Measurements from ENCODE around the gene AQP9. TPM values are rescaled to one million over a fixed set of nuclear protein-coding genes. Genes with fewer than 3 reads are reported as not detected.

AQP9 gene
- total RNA-seq, 1 donor from 2014 or later: not detected

DNA sequence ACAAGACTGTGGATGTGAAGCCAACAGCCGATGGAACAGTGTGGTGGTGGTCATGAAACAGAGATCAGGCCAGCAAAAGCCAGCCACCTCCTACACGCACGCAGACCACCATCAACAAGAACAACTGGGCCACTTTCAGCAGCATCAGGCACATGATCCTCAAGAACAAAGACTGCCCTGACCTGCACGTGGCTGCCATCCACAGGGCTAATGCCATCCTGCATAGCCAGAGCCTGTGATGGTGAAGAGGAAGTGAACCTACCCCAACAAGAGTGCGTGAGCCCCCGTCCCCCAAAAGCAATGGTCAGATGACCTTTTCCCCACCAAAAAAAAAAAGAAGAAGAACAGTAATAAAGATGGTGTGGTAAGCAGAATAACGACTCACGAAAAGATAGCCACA, 62.6 kb downstream of the AQP9 start:
- TF ChIP-seq, protein P1, sequence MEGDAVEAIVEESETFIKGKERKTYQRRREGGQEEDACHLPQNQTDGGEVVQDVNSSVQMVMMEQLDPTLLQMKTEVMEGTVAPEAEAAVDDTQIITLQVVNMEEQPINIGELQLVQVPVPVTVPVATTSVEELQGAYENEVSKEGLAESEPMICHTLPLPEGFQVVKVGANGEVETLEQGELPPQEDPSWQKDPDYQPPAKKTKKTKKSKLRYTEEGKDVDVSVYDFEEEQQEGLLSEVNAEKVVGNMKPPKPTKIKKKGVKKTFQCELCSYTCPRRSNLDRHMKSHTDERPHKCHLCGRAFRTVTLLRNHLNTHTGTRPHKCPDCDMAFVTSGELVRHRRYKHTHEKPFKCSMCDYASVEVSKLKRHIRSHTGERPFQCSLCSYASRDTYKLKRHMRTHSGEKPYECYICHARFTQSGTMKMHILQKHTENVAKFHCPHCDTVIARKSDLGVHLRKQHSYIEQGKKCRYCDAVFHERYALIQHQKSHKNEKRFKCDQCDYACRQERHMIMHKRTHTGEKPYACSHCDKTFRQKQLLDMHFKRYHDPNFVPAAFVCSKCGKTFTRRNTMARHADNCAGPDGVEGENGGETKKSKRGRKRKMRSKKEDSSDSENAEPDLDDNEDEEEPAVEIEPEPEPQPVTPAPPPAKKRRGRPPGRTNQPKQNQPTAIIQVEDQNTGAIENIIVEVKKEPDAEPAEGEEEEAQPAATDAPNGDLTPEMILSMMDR (IDR thresholded peaks at IDR 0.05; ENCODE audit: insufficient read depth, low read depth, low read length): no peak
- no peak for TF ChIP-seq EZH2 (IDR thresholded peaks at IDR 0.05; ENCODE audit: insufficient read depth, low read length)
- H3K4me2 ChIP-seq (ENCODE audit: low read length): no peak overlapping the region
- no peaks in the 10 kb centered on the region for H3K4me1 Mint-ChIP-seq (ENCODE audit: low read depth, unreplicated experiment)
- H3K4me1 ChIP-seq (ENCODE audit: insufficient read depth, low read length): no peaks in the 10 kb centered on the region
- H3K27me3 Mint-ChIP-seq (ENCODE audit: low read depth, unreplicated experiment): no peaks in the 10 kb centered on the region
- FAIRE-seq: no peak
- H3K36me3 ChIP-seq (ENCODE audit: insufficient read depth, low read length): no peaks in the 10 kb centered on the region
- no peak overlapping the region for H3K4me3 ChIP-seq (ENCODE audit: insufficient read depth, low read depth, low read length)
- no peak overlapping the region for H3K27ac Mint-ChIP-seq (ENCODE audit: unreplicated experiment)
- peaks cover 2% of the 10 kb centered on the region for H3K36me3 Mint-ChIP-seq (ENCODE audit: low read depth, unreplicated experiment)
- no peaks in the 10 kb centered on the region for H3K9me3 ChIP-seq (ENCODE audit: insufficient read depth, low read depth, low read length)
- H3K9ac ChIP-seq (ENCODE audit: low read length): no peak overlapping the region
- H3K79me2 ChIP-seq (ENCODE audit: insufficient read depth, low read length): no peaks in the 10 kb centered on the region
- no peak for DNase-seq (ENCODE audit: low read depth)
- no peak overlapping the region for H3K27ac ChIP-seq (ENCODE audit: low read depth, low read length)
- H4K20me1 ChIP-seq (ENCODE audit: insufficient read depth, low read length): no peaks in the 10 kb centered on the region
- H3K4me3 Mint-ChIP-seq (ENCODE audit: unreplicated experiment): no peak overlapping the region
- no peak overlapping the region for H2AFZ ChIP-seq (ENCODE audit: low read depth, low read length)
- H3K9me3 Mint-ChIP-seq (ENCODE audit: unreplicated experiment): peaks cover 4% of the 10 kb centered on the region
- H3K27me3 ChIP-seq (ENCODE audit: insufficient read depth, low read length): no peaks in the 10 kb centered on the region

GRCh38 chr15:58201516-58201915, 63.3 kb downstream of the AQP9 start:
- no peak for TF ChIP-seq EZH2 (IDR thresholded peaks at IDR 0.05; ENCODE audit: insufficient read depth, low read length)
- TF ChIP-seq, protein P1 (IDR thresholded peaks at IDR 0.05; ENCODE audit: insufficient read depth, low read depth, low read length): no peak
- no peaks in the 10 kb centered on the region for H3K27me3 ChIP-seq (ENCODE audit: insufficient read depth, low read length)
- H3K9me3 ChIP-seq (ENCODE audit: insufficient read depth, low read depth, low read length): no peaks in the 10 kb centered on the region
- no peak overlapping the region for H3K4me3 ChIP-seq (ENCODE audit: insufficient read depth, low read depth, low read length)
- FAIRE-seq: peak; percentile 47
- no peak overlapping the region for H3K9ac ChIP-seq (ENCODE audit: low read length)
- H2AFZ ChIP-seq (ENCODE audit: low read depth, low read length): no peak overlapping the region
- Mint-ChIP-seq H3K27ac (ENCODE audit: unreplicated experiment) (no peak overlapping the region), H3K9me3 (ENCODE audit: unreplicated experiment) (no peaks in the 10 kb centered on the region), H3K27me3 (ENCODE audit: low read depth, unreplicated experiment) (no peaks in the 10 kb centered on the region), H3K4me1 (ENCODE audit: low read depth, unreplicated experiment) (no peaks in the 10 kb centered on the region), H3K36me3 (ENCODE audit: low read depth, unreplicated experiment) (no peaks in the 10 kb centered on the region), H3K4me3 (ENCODE audit: unreplicated experiment) (no peak overlapping the region)
- H3K79me2 ChIP-seq (ENCODE audit: insufficient read depth, low read length): no peaks in the 10 kb centered on the region
- peak; percentile 44 for DNase-seq (ENCODE audit: low read depth)
- no peaks in the 10 kb centered on the region for H3K4me1 ChIP-seq (ENCODE audit: insufficient read depth, low read length)
- no peaks in the 10 kb centered on the region for H3K36me3 ChIP-seq (ENCODE audit: insufficient read depth, low read length)
- no peak overlapping the region for H3K4me2 ChIP-seq (ENCODE audit: low read length)
- no peaks in the 10 kb centered on the region for H4K20me1 ChIP-seq (ENCODE audit: insufficient read depth, low read length)
- no peak overlapping the region for H3K27ac ChIP-seq (ENCODE audit: low read depth, low read length)

- peak overlapping the region; percentile 9 for H3K4me2 ChIP-seq (ENCODE audit: low read length)
- Mint-ChIP-seq H3K9me3 (ENCODE audit: unreplicated experiment) (no peaks in the 10 kb centered on the region), H3K36me3 (ENCODE audit: low read depth, unreplicated experiment) (no peaks in the 10 kb centered on the region), H3K4me3 (ENCODE audit: unreplicated experiment) (no peak overlapping the region), H3K4me1 (ENCODE audit: low read depth, unreplicated experiment) (no peaks in the 10 kb centered on the region), H3K27ac (ENCODE audit: unreplicated experiment) (no peak overlapping the region), H3K27me3 (ENCODE audit: low read depth, unreplicated experiment) (no peaks in the 10 kb centered on the region)
- H3K4me3 ChIP-seq (ENCODE audit: insufficient read depth, low read depth, low read length): no peak overlapping the region
- FAIRE-seq (peak; percentile 13), DNase-seq (ENCODE audit: low read depth) (peak; percentile 94)
- TF ChIP-seq, protein P1 (IDR thresholded peaks at IDR 0.05; ENCODE audit: insufficient read depth, low read depth, low read length): no peak
- TF ChIP-seq EZH2 (IDR thresholded peaks at IDR 0.05; ENCODE audit: insufficient read depth, low read length): no peak
- H2AFZ ChIP-seq (ENCODE audit: low read depth, low read length): no peak overlapping the region
- no peaks in the 10 kb centered on the region for H3K9me3 ChIP-seq (ENCODE audit: insufficient read depth, low read depth, low read length)
- peaks cover 2% of the 10 kb centered on the region for H3K4me1 ChIP-seq (ENCODE audit: insufficient read depth, low read length)
- no peaks in the 10 kb centered on the region for H3K36me3 ChIP-seq (ENCODE audit: insufficient read depth, low read length)
- no peaks in the 10 kb centered on the region for H3K27me3 ChIP-seq (ENCODE audit: insufficient read depth, low read length)
- H3K27ac ChIP-seq (ENCODE audit: low read depth, low read length): no peak overlapping the region
- H3K9ac ChIP-seq (ENCODE audit: low read length): no peak overlapping the region
- no peaks in the 10 kb centered on the region for H3K79me2 ChIP-seq (ENCODE audit: insufficient read depth, low read length)
- no peaks in the 10 kb centered on the region for H4K20me1 ChIP-seq (ENCODE audit: insufficient read depth, low read length)
Observed at GRCh38 chr15:58203537-58203936, 65.4 kb downstream of the AQP9 start.
